Measurements from ENCODE around the gene FGD2. TPM values are rescaled to one million over a fixed set of nuclear protein-coding genes. Genes with fewer than 3 reads are reported as not detected.
A peak's percentile ranks its signal among the peaks of the same experiment; 100 is the strongest.

Gene FGD2
- total and polyA plus RNA-seq, 10 of the 15 experiments (the other 5 are each of a cell fraction or from before 2014, with no cell fraction given) = 5.2 to 88.1 (median 33.2) TPM

GRCh38 chr6:36968266-36968977 lies 37.0 kb upstream of the FGD2 start:
- no peak overlapping the region for H3K9ac ChIP-seq (ENCODE audit: control insufficient read depth, insufficient read depth, low read length)
- H2AFZ ChIP-seq (ENCODE audit: control insufficient read depth, low read depth, low read length) = no peak overlapping the region
- TSS peak; percentile 70 for BruUV-seq (replicated peaks)
- ATAC-seq (no peak), DNase-seq (ENCODE audit: low read depth, low spot score) (no peak), FAIRE-seq (no peak)
- intact Hi-C loops (cut with micrococcal nuclease; ENCODE audit: unreplicated experiment) (no loop called here), in situ Hi-C loops (cut with MboI) (no loop called here)
- peaks cover 6% of the 10 kb centered on the region for H3K4me1 ChIP-seq (ENCODE audit: control insufficient read depth, insufficient read depth, low read length)
- POLR2A ChIA-PET = interaction anchor here (0.7 to 1.2 kb wide), 2 partner anchors 13 to 38 kb away, joined by 3 read pairs; no protein-coding TSS in a partner anchor
- H4K20me1 ChIP-seq (ENCODE audit: control insufficient read depth, insufficient read depth) = no peaks in the 10 kb centered on the region
- RAD21 ChIA-PET (ENCODE audit: unreplicated experiment) = no interaction called here
- H3K27ac ChIP-seq (ENCODE audit: control insufficient read depth, insufficient read depth) = no peak overlapping the region
- H3K4me3 ChIP-seq = no peak overlapping the region
- peaks cover 28 to 34% of the 10 kb centered on the region in 2 experiments for H3K36me3 ChIP-seq (ENCODE audit: control insufficient read depth in 2 of 2, insufficient read depth in 2 of 2, low read length in 1 of 2)
- SMC1A ChIA-PET (ENCODE audit: uncharacterized antibody, unreplicated experiment) = no interaction called here
- H3K79me2 ChIP-seq (ENCODE audit: control insufficient read depth, insufficient read depth, low read length) = no peaks in the 10 kb centered on the region
- 88% methylated on average over 16 of the region's 16 CpGs for WGBS (ENCODE audit: insufficient coverage, insufficient replicate concordance, low lambda C conversion rate, missing lambda C conversion rate)
- no peaks in the 10 kb centered on the region for H3K27me3 ChIP-seq (replicated peaks in 1 of 2; ENCODE audit: control insufficient read depth in 2 of 2, insufficient read depth in 2 of 2, low read length in 1 of 2)
- CTCF ChIA-PET = no interaction called here
- no peaks in the 10 kb centered on the region for H3K9me3 ChIP-seq (replicated peaks; ENCODE audit: control insufficient read depth, insufficient read depth, low read length)
- H3K4me2 ChIP-seq (ENCODE audit: control insufficient read depth, insufficient read depth) = no peak overlapping the region
- TF ChIP-seq IKZF1 (conservative IDR thresholded peaks at IDR 0.05) (no peak), MEF2A (IDR thresholded peaks at IDR 0.05; ENCODE audit: insufficient read depth, low read depth, low read length) (no peak), TCF12 (IDR thresholded peaks at IDR 0.05; ENCODE audit: low read depth, low read length) (no peak), POLR2AphosphoS5 (IDR thresholded peaks at IDR 0.05; ENCODE audit: low read length) (0 out of 2 replicates have a peak, but pooled peaks have one; percentile 2)

- H3K4me3 ChIP-seq = no peak overlapping the region
- no TSS peak for BruUV-seq (replicated peaks)
- TF ChIP-seq DPF2 (IDR thresholded peaks at IDR 0.05) (no peak), POLR2AphosphoS5 (IDR thresholded peaks at IDR 0.05; ENCODE audit: low read length) (peak; percentile 20; the same call in 1 of the 2 replicates), RELB (IDR thresholded peaks at IDR 0.05; ENCODE audit: low read depth) (no peak), CBX5 (IDR thresholded peaks at IDR 0.05; ENCODE audit: low read depth) (no peak)
- no peak overlapping the region for H3K9ac ChIP-seq (ENCODE audit: control insufficient read depth, insufficient read depth, low read length)
- CTCF ChIA-PET = interaction anchor here (0.8 kb wide), 1 partner anchor 19 kb away, joined by 3 read pairs; no protein-coding TSS in a partner anchor
- POLR2A ChIA-PET = interaction anchor here (0.7 kb wide), 1 partner anchor 37 kb away, joined by 3 read pairs; no protein-coding TSS in a partner anchor
- DNase-seq (ENCODE audit: low read depth, low spot score) (no peak), FAIRE-seq (no peak), ATAC-seq (no peak)
- intact Hi-C loops (cut with micrococcal nuclease; ENCODE audit: unreplicated experiment) (no loop called here), in situ Hi-C loops (cut with MboI) (no loop called here)
- no peaks in the 10 kb centered on the region for H3K4me1 ChIP-seq (ENCODE audit: control insufficient read depth, insufficient read depth, low read length)
- no peak overlapping the region for H2AFZ ChIP-seq (ENCODE audit: control insufficient read depth, low read depth, low read length)
- H3K9me3 ChIP-seq (replicated peaks; ENCODE audit: control insufficient read depth, insufficient read depth, low read length) = no peaks in the 10 kb centered on the region
- SMC1A ChIA-PET (ENCODE audit: uncharacterized antibody, unreplicated experiment) = no interaction called here
- no peaks in the 10 kb centered on the region for H3K27me3 ChIP-seq (replicated peaks in 1 of 2; ENCODE audit: control insufficient read depth in 2 of 2, insufficient read depth in 2 of 2, low read length in 1 of 2)
- H3K79me2 ChIP-seq (ENCODE audit: control insufficient read depth, insufficient read depth, low read length) = no peaks in the 10 kb centered on the region
- RAD21 ChIA-PET (ENCODE audit: unreplicated experiment) = no interaction called here
- H3K36me3 ChIP-seq (ENCODE audit: control insufficient read depth in 2 of 2, insufficient read depth in 2 of 2, low read length in 1 of 2) = peaks cover 34 to 37% of the 10 kb centered on the region in 2 experiments
- 79% methylated on average over 14 of the region's 14 CpGs for WGBS (ENCODE audit: insufficient coverage, insufficient replicate concordance, low lambda C conversion rate, missing lambda C conversion rate)
- H3K4me2 ChIP-seq (ENCODE audit: control insufficient read depth, insufficient read depth) = no peak overlapping the region
- H3K27ac ChIP-seq (ENCODE audit: control insufficient read depth, insufficient read depth) = no peak overlapping the region
- H4K20me1 ChIP-seq (ENCODE audit: control insufficient read depth, insufficient read depth) = no peaks in the 10 kb centered on the region
Observed at GRCh38 chr6:36969240-36969691, 36.2 kb upstream of the FGD2 start.
